HepG2 (cell line): ENCODE results near the gene RAP1GAP2. TPM values are rescaled to one million over a fixed set of nuclear protein-coding genes. Genes with fewer than 3 reads are reported as not detected.
A peak's percentile ranks its signal among the peaks of the same experiment; 100 is the strongest.

Source experiments
- ATAC-seq: fragments of 200-7000 bp; cut with Tn5 transposase; 3 replicates; pipeline ENCODE4 v1.9.1; 2020; ENCODE audit warnings: mild to moderate bottlenecking, moderate library complexity
- BruUV-seq: library from RNA; stranded (reverse); fragments of 400-500 nt; replicated peaks from 2 replicates; lab custom pipeline; 2021; lab: Mats Ljungman, UMichigan
- CTCF ChIA-PET: fragments of 300-600 bp; formaldehyde crosslinking; extraction: SDS; loops from one replicate; lab custom pipeline; 2021; ENCODE audit warnings: low total read pairs, inconsistent platforms, low intra/inter-chr PET ratio; lab: Yijun Ruan, JAX
- POLR2A ChIA-PET: fragments of 350-600 bp; sonication (Branson Sonifier 250); formaldehyde crosslinking; loops from one replicate; lab custom pipeline; 2020; ENCODE audit warnings: antibody characterized with exemption, inconsistent platforms; lab: Yijun Ruan, JAX
- DNase-seq: peaks from one replicate; pipeline ENCODE4 v3.0.0-alpha.2; 2015; ENCODE audit warnings: low spot score
- FAIRE-seq: peaks from 3 replicates; lab custom pipeline; 2011; peaks lifted over from hg19 to GRCh38; lab: Jason Lieb, UNC
- H2AFZ ChIP-seq: one replicate; pipeline ENCODE4 v1.6.1; 2011; ENCODE audit warnings: low read length, inconsistent platforms
- H3K27ac ChIP-seq: fragments of 300-600 bp; 3 replicates; pipeline ENCODE4 v1.8.0; 2011; ENCODE audit warnings: mixed run types, mild to moderate bottlenecking, mixed read lengths, low read length, inconsistent platforms; ENCODE audit not compliant: insufficient read depth; ENCODE audit errors: extremely low read length
- H3K27me3 ChIP-seq, 2 experiments: fragments of 200-600 bp in 1 of 2; 2 replicates in 1 of 2; 3 replicates in 1 of 2; pipeline versions ENCODE4 v1.6.0 to v1.8.0; 2011; ENCODE audit warnings: low read length in 2 of 2, mild to moderate bottlenecking in 2 of 2, moderate library complexity in 2 of 2, inconsistent platforms in 1 of 2; ENCODE audit not compliant: insufficient read depth in 2 of 2, control insufficient read depth in 1 of 2
- H3K36me3 ChIP-seq, 2 experiments: fragments of 200-600 bp in 1 of 2; replicated peaks in 1 of 2; 2 replicates in 1 of 2; 3 replicates in 1 of 2; pipeline versions ENCODE4 v1.5.1 to v1.8.0; 2011; ENCODE audit warnings: low read length in 2 of 2, inconsistent platforms in 1 of 2; ENCODE audit not compliant: insufficient read depth in 2 of 2, control insufficient read depth in 1 of 2
- H3K4me1 ChIP-seq: 2 replicates; pipeline ENCODE4 v1.5.1; 2012; ENCODE audit warnings: low read length, inconsistent platforms; ENCODE audit not compliant: insufficient read depth
- H3K4me2 ChIP-seq: 2 replicates; pipeline ENCODE4 v1.6.0; 2011; ENCODE audit warnings: low read depth, low read length, inconsistent platforms
- H3K4me3 ChIP-seq, 3 experiments: fragments of 200-600 bp in 1 of 3; sonication (generic), shearing (Covaris generic) in 1 of 3; replicated peaks in 1 of 3; 2 replicates each; pipeline ENCODE4 v1.5.1; 2011 to 2016; ENCODE audit warnings: low read length in 3 of 3, inconsistent platforms in 2 of 3, low read depth in 2 of 3, mild to moderate bottlenecking in 2 of 3, control low read depth in 1 of 3, mixed read lengths in 1 of 3; ENCODE audit not compliant: insufficient read depth in 1 of 3
- H3K79me2 ChIP-seq: one replicate; pipeline ENCODE4 v1.6.1; 2011; ENCODE audit warnings: low read length, inconsistent platforms; ENCODE audit not compliant: insufficient read depth
- H3K9ac ChIP-seq: 2 replicates; pipeline ENCODE4 v1.6.0; 2011; ENCODE audit warnings: mild to moderate bottlenecking, low read depth, low read length, inconsistent platforms; ENCODE audit not compliant: insufficient read depth
- H3K9me3 ChIP-seq: 2 replicates; pipeline ENCODE4 v1.5.1; 2012; ENCODE audit warnings: mild to moderate bottlenecking, low read length
- H4K20me1 ChIP-seq: 2 replicates; pipeline ENCODE4 v1.6.0; 2011; ENCODE audit warnings: inconsistent platforms, mild to moderate bottlenecking, low read length, moderate library complexity; ENCODE audit not compliant: insufficient read depth
- AGO2 ChIP-seq: fragments of 200-400 bp; formaldehyde crosslinking; optimal IDR thresholded peaks from 2 replicates; pipeline ENCODE3; 2017; ENCODE audit warnings: mild to moderate bottlenecking, low read depth, low read length, moderate library complexity
- EHMT2 ChIP-seq: fragments of 200-600 bp; sonication (generic); IDR thresholded peaks from 2 replicates; pipeline ENCODE4 v1.7.0; 2017; ENCODE audit warnings: antibody characterized with exemption, low read depth, low read length, borderline replicate concordance
- HNRNPK ChIP-seq: fragments of 200-400 bp; formaldehyde crosslinking; IDR thresholded peaks from 2 replicates; pipeline ENCODE4 v1.6.1; 2018; ENCODE audit warnings: low read length, low read depth, moderate library complexity, mild to moderate bottlenecking; ENCODE audit not compliant: poor library complexity, severe bottlenecking
- HOMEZ ChIP-seq: IDR thresholded peaks from 2 replicates; pipeline ENCODE4 v1.6.1; 2016; ENCODE audit warnings: low read depth
- KLF11 ChIP-seq: IDR thresholded peaks from 2 replicates; pipeline ENCODE4 v1.6.1; 2016; ENCODE audit warnings: missing compliant biosample characterization
- NRL ChIP-seq: sonication (generic); formaldehyde crosslinking; IDR thresholded peaks from 2 replicates; pipeline ENCODE4 v1.5.0; 2020; ENCODE audit warnings: missing genetic modification reagents, mild to moderate bottlenecking, moderate library complexity, borderline replicate concordance
- PCBP1 ChIP-seq: fragments of 200-400 bp; formaldehyde crosslinking; IDR thresholded peaks from 2 replicates; pipeline ENCODE4 v1.6.1; 2017; ENCODE audit warnings: mild to moderate bottlenecking, low read depth, low read length, borderline replicate concordance
- RARG ChIP-seq: sonication (generic); formaldehyde crosslinking; IDR thresholded peaks from 2 replicates; pipeline ENCODE4 v1.4.0; 2020; ENCODE audit warnings: low read depth, mild to moderate bottlenecking, missing genetic modification reagents
- TBX2 ChIP-seq: sonication (generic); formaldehyde crosslinking; IDR thresholded peaks from 2 replicates; pipeline ENCODE4 v1.5.0; 2020; ENCODE audit warnings: missing genetic modification reagents, mild to moderate bottlenecking, borderline replicate concordance
- ZNF407 ChIP-seq: sonication (generic); formaldehyde crosslinking; IDR thresholded peaks from one replicate; pipeline ENCODE4 v1.5.1; 2020; ENCODE audit warnings: mild to moderate bottlenecking, missing genetic modification reagents; ENCODE audit errors: not compliant biosample characterization
- WGBS: methylation state at CpG from one replicate; pipeline ENCODE4 v1.1.6; 2017; ENCODE audit warnings: low lambda C conversion rate; 5-methylcytosine and 5-hydroxymethylcytosine counted together
- in situ Hi-C: cut with HindIII; loops from 2 replicates; pipeline ENCODE4 v1.10.0; 2017; ENCODE audit warnings: low pct_unique_long_range_greater_than_20kb; ENCODE audit not compliant: extremely low pct_ligation_motif_present
- intact Hi-C: fragments of 100-400 bp; cut with micrococcal nuclease; formaldehyde crosslinking; loops from one replicate; pipeline ENCODE4 v1.10.0; 2022; ENCODE audit not compliant: unreplicated experiment
- polyA plus RNA-seq, 8 experiments: library from polyadenylated mRNA; depleted of rRNA in 3 of 8; stranded (reverse) in 7 of 8; unstranded in 1 of 8; fragments of >200 nt; fragmentation: Illumina TruSeq in 4 of 8; extraction: Trizol in 4 of 8; gene quantifications; 2 replicates each; pipeline versions ENCODE4 v1.2.1 to v1.2.3, GENCODE V29; 2011 to 2016; ENCODE audit warnings: low read depth in 4 of 8, missing spikeins in 1 of 8, mixed read lengths in 1 of 8; ENCODE audit not compliant: insufficient read depth in 1 of 8
- total RNA-seq, 5 experiments: library from RNA; depleted of rRNA; stranded (reverse); fragments of >200 nt; fragmentation: Illumina TruSeq; extraction: Trizol; gene quantifications; 2 replicates each; pipeline ENCODE4 v1.2.3, GENCODE V29; 2016; ENCODE audit warnings: low read depth in 1 of 5

RAP1GAP2 gene
- total and polyA plus RNA-seq, 2 of the 13 experiments (the other 11 are each of a cell fraction or from before 2014, with no cell fraction given) = 10.9 to 12.0 TPM

- DNase-seq = no peak
- FAIRE-seq = no peak
These were observed 34.4 kb downstream of the RAP1GAP2 start for GRCh38 chr17:2830678-2831077.

GRCh38 chr17:2835780-2836179, 39.5 kb downstream of the RAP1GAP2 start:
- 53% methylated on average over 8 of the region's 8 CpGs for WGBS
- in situ Hi-C loops (no loop called here), intact Hi-C loops (no loop called here)
- Histone ChIP-seq H3K36me3 (no peaks in the 10 kb centered on the region), H3K27ac (no peak overlapping the region), H3K9me3 (no peaks in the 10 kb centered on the region), H4K20me1 (no peaks in the 10 kb centered on the region), H3K4me2 (no peak overlapping the region), H3K27me3 (no peaks in the 10 kb centered on the region), H3K4me1 (no peaks in the 10 kb centered on the region), H3K4me3 (no peak overlapping the region), H2AFZ (no peak overlapping the region), H3K9ac (no peak overlapping the region), H3K79me2 (no peaks in the 10 kb centered on the region)
- DNase-seq (no peak), ATAC-seq (no peak), FAIRE-seq (no peak)
- CTCF ChIA-PET = no interaction called here
- BruUV-seq = no TSS peak
- POLR2A ChIA-PET = no interaction called here
- TF ChIP-seq RARG (CRISPR knock-in tag) (no peak), ZNF407 (no peak), TBX2 (CRISPR knock-in tag) (no peak)

More at GRCh38 chr17:2830678-2831077, 34.4 kb downstream of the RAP1GAP2 start:
- ChIA-PET POLR2A (no interaction called here), CTCF (interaction anchor here (2.2 kb wide), 1 partner anchor 182 kb away, joined by 5 read pairs; no protein-coding TSS in a partner anchor)
- Histone ChIP-seq H3K4me1 (peaks cover 18% of the 10 kb centered on the region), H4K20me1 (no peaks in the 10 kb centered on the region), H3K4me3 (no peak overlapping the region), H3K27me3 (no peaks in the 10 kb centered on the region), H3K9ac (no peak overlapping the region), H2AFZ (no peak overlapping the region), H3K4me2 (no peak overlapping the region), H3K27ac (no peak overlapping the region), H3K36me3 (no peaks in the 10 kb centered on the region), H3K9me3 (no peaks in the 10 kb centered on the region), H3K79me2 (no peaks in the 10 kb centered on the region)
- intact Hi-C loops = no loop called here
- no peak for ATAC-seq
- no TSS peak for BruUV-seq
- in situ Hi-C loops = no loop called here
- 50% methylated on average over 2 of the region's 2 CpGs for WGBS
- TF ChIP-seq HOMEZ (CRISPR knock-in tag) (no peak), NRL (no peak), EHMT2 (no peak), AGO2 (no peak), HNRNPK (peak; percentile 95), PCBP1 (0 out of 2 replicates have a peak, but pooled peaks have one; percentile 55), KLF11 (CRISPR knock-in tag) (no peak)
